NCI-H524 (cell line): Measurements from ENCODE around the gene UPP1.
"Not testable (repeated sequence)": the region's sequence is repeated elsewhere in the genome, so short reads cannot be mapped to it uniquely, and the experiment has no call there.

Experiments used
- DNase-seq, 2 experiments: peaks; one replicate each; lab custom pipeline; 2025; lab: John Stamatoyannopoulos, UW

The UPP1 gene

GRCh38 chr7:48112401-48113165 is 23.5 kb downstream of the UPP1 start:
- DNase-seq = no peak

- no peak for DNase-seq
These were observed 24.2 kb downstream of the UPP1 start for GRCh38 chr7:48113275-48113674.

- no peak for DNase-seq
These were observed 25.1 kb downstream of the UPP1 start for GRCh38 chr7:48114115-48114514.

- no peak for DNase-seq
These were observed 25.5 kb downstream of the UPP1 start for GRCh38 chr7:48114589-48114988.

GRCh38 chr7:48116043-48116442 is 27.0 kb downstream of the UPP1 start:
- DNase-seq = no peak

GRCh38 chr7:48118041-48118440 is 29.0 kb downstream of the UPP1 start:
- DNase-seq = no peak

- DNase-seq = not testable (repeated sequence)
These were observed 31.5 kb downstream of the UPP1 start for GRCh38 chr7:48120536-48120935.

GRCh38 chr7:48126037-48126436 is 37.0 kb downstream of the UPP1 start:
- no peak for DNase-seq

- DNase-seq = no peak
These were observed 41.6 kb downstream of the UPP1 start for GRCh38 chr7:48130658-48131108.

- no peak for DNase-seq
These were observed 43.7 kb downstream of the UPP1 start for GRCh38 chr7:48132792-48133191.

- no peak for DNase-seq
These were observed 50.4 kb downstream of the UPP1 start for GRCh38 chr7:48139459-48139858.

- DNase-seq = no peak
These were observed 51.1 kb downstream of the UPP1 start for GRCh38 chr7:48140001-48140681.

- DNase-seq = no peak
These were observed 52.5 kb downstream of the UPP1 start for GRCh38 chr7:48141521-48141920.

- no peak for DNase-seq
These were observed 55.3 kb downstream of the UPP1 start for GRCh38 chr7:48144291-48144768.

GRCh38 chr7:48147078-48147591 is 58.1 kb downstream of the UPP1 start:
- no peak for DNase-seq

GRCh38 chr7:48147690-48148089 is 58.6 kb downstream of the UPP1 start:
- not testable (repeated sequence) for DNase-seq

- no peak for DNase-seq
These were observed 59.2 kb downstream of the UPP1 start for GRCh38 chr7:48148311-48148710.

GRCh38 chr7:48149058-48149457 is 60.0 kb downstream of the UPP1 start:
- no peak for DNase-seq

GRCh38 chr7:48150086-48150485 is 61.0 kb downstream of the UPP1 start:
- no peak for DNase-seq

- DNase-seq = peak in 1 of 2 experiments; percentile 29
These were observed 65.8 kb downstream of the UPP1 start for GRCh38 chr7:48154792-48155413.
